C4-2B (cell line): Measurements from ENCODE around the gene TUG1.

Source experiments
- CTCF ChIP-seq: fragments of 450-650 bp; conservative IDR thresholded peaks from 2 replicates; pipeline ENCODE4 v1.5.1; 2017; ENCODE audit warnings: mild to moderate bottlenecking
- ZFX ChIP-seq: fragments of 450-650 bp; IDR thresholded peaks from 2 replicates; pipeline ENCODE4 v1.6.1; 2017

GRCh38 chr22:30944986-30945385 is 24.1 kb upstream of the TUG1 start:
- TF ChIP-seq CTCF (no peak), ZFX (no peak)
